H1 (cell line): Measurements from ENCODE around the gene ESR1. TPM values are rescaled to one million over a fixed set of nuclear protein-coding genes. Genes with fewer than 3 reads are reported as not detected.

ENCODE experiments used
- CTCF ChIA-PET: fragments of 300-600 bp; sonication (Branson Sonifier 250); formaldehyde crosslinking; loops from one replicate; lab custom pipeline; 2021; ENCODE audit not compliant: partially characterized antibody; lab: Charles Lee
- POLR2A ChIA-PET: fragments of 300-600 bp; sonication (Branson Sonifier 250); formaldehyde crosslinking; loops from one replicate; lab custom pipeline; 2021; ENCODE audit warnings: inconsistent platforms; ENCODE audit not compliant: partially characterized antibody; lab: Charles Lee
- DNase-seq, 2 experiments: peaks; one replicate each; pipeline versions ENCODE4 v3.0.0 to v3.0.0-alpha.2; 2010 to 2022; ENCODE audit warnings: low spot score in 2 of 2, low read depth in 1 of 2, mixed read lengths in 1 of 2
- FAIRE-seq: peaks from 2 replicates; lab custom pipeline; 2011; peaks lifted over from hg19 to GRCh38; lab: Jason Lieb, UNC
- H2AFZ ChIP-seq: 2 replicates; pipeline ENCODE4 v1.8.1; 2012; ENCODE audit warnings: low read length, inconsistent platforms
- H2AK5ac ChIP-seq: 2 replicates; pipeline ENCODE4 v1.6.1; 2013; ENCODE audit warnings: low read depth, low read length
- H2BK120ac ChIP-seq: replicated peaks from 2 replicates; pipeline ENCODE3; 2013; ENCODE audit warnings: low read depth, low read length, inconsistent platforms
- H2BK12ac ChIP-seq: 2 replicates; pipeline ENCODE4 v1.6.1; 2013; ENCODE audit warnings: low read depth, low read length
- H2BK15ac ChIP-seq: 2 replicates; pipeline ENCODE4 v1.6.1; 2013; ENCODE audit warnings: low read length
- H2BK20ac ChIP-seq: 2 replicates; pipeline ENCODE4 v1.6.1; 2013; ENCODE audit warnings: low read length
- H2BK5ac ChIP-seq: 2 replicates; pipeline ENCODE4 v1.6.1; 2013; ENCODE audit warnings: low read depth, low read length
- H3K14ac ChIP-seq: 2 replicates; pipeline ENCODE4 v1.6.1; 2013; ENCODE audit warnings: inconsistent platforms; ENCODE audit not compliant: insufficient read length
- H3K18ac ChIP-seq: 2 replicates; pipeline ENCODE4 v1.6.1; 2013; ENCODE audit warnings: low read length; ENCODE audit errors: extremely low read depth
- H3K23ac ChIP-seq: 2 replicates; pipeline ENCODE4 v1.6.1; 2013; ENCODE audit warnings: inconsistent platforms; ENCODE audit not compliant: insufficient read length
- H3K23me2 ChIP-seq: 2 replicates; pipeline ENCODE4 v1.6.1; 2013; ENCODE audit warnings: low read depth, low read length
- H3K27ac ChIP-seq: 2 replicates; pipeline ENCODE4 v1.6.1; 2011; ENCODE audit warnings: low read depth, low read length, inconsistent platforms
- H3K27me3 ChIP-seq, 4 experiments: replicated peaks in 1 of 4; 1 replicate in 1 of 4; 2 replicates in 3 of 4; pipeline versions ENCODE4 v1.6.1 to v1.8.1; 2011 to 2013; ENCODE audit warnings: low read length in 3 of 4, mild to moderate bottlenecking in 3 of 4, inconsistent platforms in 2 of 4, mixed read lengths in 2 of 4, moderate library complexity in 1 of 4; ENCODE audit not compliant: control insufficient read depth in 3 of 4, insufficient read depth in 3 of 4; ENCODE audit errors: extremely low read depth in 1 of 4
- H3K36me3 ChIP-seq, 4 experiments: 2 replicates each; pipeline versions ENCODE4 v1.6.1 to v1.8.1; 2011 to 2013; ENCODE audit warnings: mild to moderate bottlenecking in 4 of 4, low read length in 3 of 4, moderate library complexity in 2 of 4, control low read depth in 1 of 4, inconsistent platforms in 1 of 4; ENCODE audit not compliant: insufficient read depth in 4 of 4, control insufficient read depth in 2 of 4
- H3K4ac ChIP-seq: replicated peaks from 2 replicates; pipeline ENCODE3; 2013; ENCODE audit warnings: low read length, low read depth, mixed read lengths, inconsistent platforms; ENCODE audit not compliant: insufficient read length
- H3K4me1 ChIP-seq, 4 experiments: replicated peaks in 1 of 4; 1 replicate in 1 of 4; 2 replicates in 3 of 4; pipeline versions ENCODE4 v1.6.1 to v1.8.1; 2011 to 2013; ENCODE audit warnings: low read length in 3 of 4, inconsistent platforms in 2 of 4, mixed read lengths in 1 of 4; ENCODE audit not compliant: insufficient read depth in 4 of 4, control insufficient read depth in 3 of 4
- H3K4me2 ChIP-seq, 2 experiments: 2 replicates each; pipeline versions ENCODE4 v1.6.1 to v1.8.1; 2011 to 2013; ENCODE audit warnings: low read depth in 2 of 2, low read length in 2 of 2, control low read depth in 1 of 2, inconsistent platforms in 1 of 2, mild to moderate bottlenecking in 1 of 2; ENCODE audit not compliant: insufficient read depth in 1 of 2
- H3K4me3 ChIP-seq, 4 experiments: fragments of 200-600, 300-600 bp in 1 of 4; sonication (generic), shearing (Covaris generic), sonication (Bioruptor Twin) in 1 of 4; 2 replicates each; pipeline versions ENCODE4 v1.5.1 to v1.8.1; 2011 to 2016; ENCODE audit warnings: low read length in 4 of 4, low read depth in 3 of 4, control low read depth in 2 of 4, inconsistent platforms in 2 of 4, mild to moderate bottlenecking in 2 of 4, mixed read lengths in 1 of 4, moderate library complexity in 1 of 4; ENCODE audit not compliant: insufficient read depth in 2 of 4; ENCODE audit errors: extremely low read depth in 1 of 4
- H3K56ac ChIP-seq: replicated peaks from 2 replicates; pipeline ENCODE3; 2013; ENCODE audit warnings: low read depth, mild to moderate bottlenecking, mixed read lengths, low read length, inconsistent platforms; ENCODE audit not compliant: insufficient read length
- H3K79me1 ChIP-seq: 2 replicates; pipeline ENCODE4 v1.6.1; 2013; ENCODE audit warnings: low read depth, low read length, control low read depth
- H3K79me2 ChIP-seq, 2 experiments: 2 replicates each; pipeline versions ENCODE4 v1.6.1 to v1.8.1; 2012 to 2013; ENCODE audit warnings: low read length in 2 of 2, mild to moderate bottlenecking in 2 of 2, inconsistent platforms in 1 of 2; ENCODE audit not compliant: insufficient read depth in 2 of 2, control insufficient read depth in 1 of 2
- H3K9ac ChIP-seq, 4 experiments: replicated peaks in 1 of 4; 1 replicate in 1 of 4; 2 replicates in 3 of 4; pipeline versions ENCODE4 v1.6.1 to v1.8.1; 2011 to 2013; ENCODE audit warnings: low read depth in 3 of 4, low read length in 3 of 4, control low read depth in 2 of 4, mild to moderate bottlenecking in 2 of 4, moderate library complexity in 2 of 4, inconsistent platforms in 1 of 4; ENCODE audit errors: extremely low read depth in 1 of 4
- H3K9me3 ChIP-seq, 2 experiments: 2 replicates each; pipeline versions ENCODE4 v1.6.1 to v1.8.1; 2012 to 2013; ENCODE audit warnings: mild to moderate bottlenecking in 2 of 2, moderate library complexity in 2 of 2, control low read depth in 1 of 2, inconsistent platforms in 1 of 2, low read depth in 1 of 2, low read length in 1 of 2, mixed read lengths in 1 of 2; ENCODE audit not compliant: insufficient read depth in 2 of 2
- H4K20me1 ChIP-seq, 2 experiments: replicated peaks in 1 of 2; 2 replicates each; pipeline versions ENCODE3 to v1.8.1; 2011 to 2013; ENCODE audit warnings: inconsistent platforms in 2 of 2, low read length in 2 of 2, mild to moderate bottlenecking in 1 of 2; ENCODE audit not compliant: insufficient read depth in 2 of 2, control insufficient read depth in 1 of 2
- H4K5ac ChIP-seq: 2 replicates; pipeline ENCODE4 v1.6.1; 2013; ENCODE audit warnings: low read length, low read depth, mixed read lengths, inconsistent platforms; ENCODE audit not compliant: insufficient read length
- H4K8ac ChIP-seq: 2 replicates; pipeline ENCODE4 v1.8.0; 2013; ENCODE audit warnings: mild to moderate bottlenecking, moderate library complexity, low read length, inconsistent platforms; ENCODE audit not compliant: insufficient read depth; ENCODE audit errors: extremely low read depth
- H4K91ac ChIP-seq: replicated peaks from 2 replicates; pipeline ENCODE3; 2013; ENCODE audit warnings: low read length, mixed read lengths, inconsistent platforms; ENCODE audit not compliant: insufficient read length
- CBX8 ChIP-seq: fragments of 300-800, 300-1000 bp; sonication (generic); IDR thresholded peaks from 2 replicates; pipeline ENCODE4 v1.7.1; 2016; ENCODE audit warnings: low read depth, low read length, borderline replicate concordance
- FOSL1 ChIP-seq: IDR thresholded peaks from 2 replicates; pipeline ENCODE4 v1.6.1; 2011; ENCODE audit warnings: mild to moderate bottlenecking, low read depth, low read length, moderate library complexity; ENCODE audit not compliant: insufficient read depth
- HDAC2 ChIP-seq, 2 experiments: fragments of 300-600 bp in 1 of 2; sonication (generic) in 1 of 2; IDR thresholded peaks; 2 replicates each; pipeline ENCODE4 v1.6.1; 2011 to 2012; ENCODE audit warnings: low read depth in 2 of 2, low read length in 2 of 2, mild to moderate bottlenecking in 2 of 2, moderate library complexity in 2 of 2, borderline replicate concordance in 1 of 2, inconsistent platforms in 1 of 2
- MAFK ChIP-seq: IDR thresholded peaks from 2 replicates; pipeline ENCODE4 v1.6.1; 2012; ENCODE audit warnings: low read depth, mild to moderate bottlenecking, improper control_type of control experiment, low read length
- PHF8 ChIP-seq: fragments of 200-600 bp; sonication (generic); conservative IDR thresholded peaks from 2 replicates; pipeline ENCODE4 v1.7.1; 2012; ENCODE audit warnings: low read depth, mild to moderate bottlenecking, inconsistent platforms, low read length, moderate library complexity
- RFX5 ChIP-seq: IDR thresholded peaks from 2 replicates; pipeline ENCODE4 v1.6.1; 2011; ENCODE audit warnings: low read depth, low read length, improper control_type of control experiment, borderline replicate concordance
- SP4 ChIP-seq: IDR thresholded peaks from 2 replicates; pipeline ENCODE4 v1.6.1; 2012; ENCODE audit warnings: low read length, inconsistent platforms
- TCF12 ChIP-seq: IDR thresholded peaks from 2 replicates; pipeline ENCODE4 v1.6.1; 2011; ENCODE audit warnings: low read depth, mild to moderate bottlenecking, low read length
- WGBS, 2 experiments: shearing (Covaris generic) in 1 of 2; methylation state at CpG; one replicate each; pipeline versions ENCODE4 v1.1.6 to v1.1.7; 2013 to 2015; ENCODE audit warnings: low lambda C conversion rate in 2 of 2, mixed read lengths in 2 of 2, inconsistent platforms in 1 of 2, low coverage in 1 of 2, missing lambda C conversion rate in 1 of 2; ENCODE audit not compliant: insufficient replicate concordance in 2 of 2, insufficient coverage in 1 of 2, insufficient read length in 1 of 2; ENCODE audit errors: extremely low coverage in 1 of 2, missing lambda C conversion rate in 1 of 2; 5-methylcytosine and 5-hydroxymethylcytosine counted together
- polyA plus RNA-seq, 7 experiments: library from polyadenylated mRNA; depleted of rRNA in 3 of 7; stranded (reverse) in 5 of 7; unstranded in 2 of 7; fragments of >200 nt in 5 of 7; fragments of 200-250 nt in 2 of 7; gene quantifications; 1 replicate in 5 of 7; 2 replicates in 1 of 7; 4 replicates in 1 of 7; pipeline versions ENCODE4 v1.2.1 to v1.2.3, GENCODE V29; 2011 to 2013; ENCODE audit warnings: missing spikeins in 2 of 7, mixed read lengths in 2 of 7
- total RNA-seq: library from RNA; stranded (reverse); fragmentation: NEBNext Ultra II Directional; extraction: Animal tissue kit (Norgen Biotek cat#: 25700); gene quantifications from 2 replicates; pipeline ENCODE4 v1.2.1, GENCODE V29; 2021
- TF ChIP-seq, protein P1 (sequence below): IDR thresholded peaks from 2 replicates; pipeline ENCODE4 v1.6.1; 2011; ENCODE audit warnings: low read depth, mild to moderate bottlenecking, low read length; ENCODE audit not compliant: insufficient read depth
- TF ChIP-seq, protein P2 (sequence below): IDR thresholded peaks from 2 replicates; pipeline ENCODE4 v1.6.1; 2012; ENCODE audit warnings: inconsistent platforms
- TF ChIP-seq, protein P3 (sequence below): IDR thresholded peaks from 2 replicates; pipeline ENCODE4 v1.6.1; 2012; ENCODE audit warnings: inconsistent platforms

The ESR1 gene
- total and polyA plus RNA-seq, 2 of the 8 experiments (the other 6 are each of a cell fraction or from before 2014, with no cell fraction given) = 0.03 to 0.17 TPM

DNA sequence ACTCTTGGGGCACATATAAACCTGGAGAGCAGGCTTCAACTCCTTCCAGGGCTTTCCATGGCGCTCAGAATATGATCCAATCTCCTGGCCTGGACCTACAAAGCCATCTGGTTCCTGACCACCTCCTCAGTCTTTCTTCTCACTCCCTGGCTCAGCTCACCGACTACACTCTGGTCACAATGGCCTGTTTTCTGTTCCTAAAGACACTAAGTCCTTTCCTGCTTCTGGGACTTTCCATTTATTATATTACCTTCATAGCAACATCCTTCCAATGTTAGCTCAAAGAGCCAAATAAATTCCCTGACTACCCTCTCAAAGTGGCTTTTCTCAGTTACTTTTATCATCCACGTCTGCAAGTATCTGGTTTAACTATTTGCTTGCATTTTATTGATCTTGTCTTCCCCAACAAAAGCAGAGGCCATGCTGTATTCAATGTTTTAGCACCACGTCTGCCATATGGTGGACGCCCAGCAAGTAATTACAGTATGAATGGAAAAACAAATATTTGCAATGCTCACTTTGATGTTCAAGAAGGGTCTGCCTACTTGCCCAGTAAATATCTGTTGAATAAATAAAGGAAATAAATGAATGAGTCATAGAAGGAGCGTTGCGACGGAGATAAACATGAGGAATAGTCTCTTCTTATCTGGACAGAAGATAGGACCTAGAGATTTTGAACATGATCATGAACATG, 328.4 kb downstream of the ESR1 start:
- POLR2A ChIA-PET = no interaction called here
- H3K14ac ChIP-seq = no peak overlapping the region
- DNase-seq (no peak), FAIRE-seq (no peak)
- H4K5ac ChIP-seq = no peak overlapping the region
- H2AFZ ChIP-seq = no peak overlapping the region
- H3K9me3 ChIP-seq = no peaks in the 10 kb centered on the region
- H4K91ac ChIP-seq = no peak overlapping the region
- H3K23ac ChIP-seq = no peak overlapping the region
- CTCF ChIA-PET = interaction anchor here (1.3 to 1.4 kb wide), 2 partner anchors 11 to 25 kb away, joined by 3 to 6 read pairs; no protein-coding TSS in a partner anchor
- no peak overlapping the region for H2AK5ac ChIP-seq
- H3K79me1 ChIP-seq = no peaks in the 10 kb centered on the region
- no peaks in the 10 kb centered on the region for H3K23me2 ChIP-seq
- H4K20me1 ChIP-seq = no peaks in the 10 kb centered on the region
- no peak overlapping the region for H3K27ac ChIP-seq
- H3K18ac ChIP-seq = no peak overlapping the region
- H3K4me1 ChIP-seq = no peaks in the 10 kb centered on the region
- H2BK5ac ChIP-seq = no peak overlapping the region
- H3K56ac ChIP-seq = no peak overlapping the region
- WGBS, 2 experiments = 95% methylated on average over 8 of the region's 8 CpGs; no CpG with 5 or more reads in 1 of the 2 experiments
- no peak overlapping the region for H4K8ac ChIP-seq
- no peak overlapping the region for H3K9ac ChIP-seq
- no peaks in the 10 kb centered on the region for H3K36me3 ChIP-seq
- H2BK120ac ChIP-seq = no peak overlapping the region
- no peak overlapping the region for H3K4me3 ChIP-seq
- no peaks in the 10 kb centered on the region for H3K79me2 ChIP-seq
- no peak overlapping the region for H2BK12ac ChIP-seq
- H3K4me2 ChIP-seq = no peak overlapping the region
- H2BK20ac ChIP-seq = no peak overlapping the region
- no peaks in the 10 kb centered on the region for H3K27me3 ChIP-seq
- H3K4ac ChIP-seq = no peak overlapping the region
- H2BK15ac ChIP-seq = no peak overlapping the region
- TF ChIP-seq, protein P1, sequence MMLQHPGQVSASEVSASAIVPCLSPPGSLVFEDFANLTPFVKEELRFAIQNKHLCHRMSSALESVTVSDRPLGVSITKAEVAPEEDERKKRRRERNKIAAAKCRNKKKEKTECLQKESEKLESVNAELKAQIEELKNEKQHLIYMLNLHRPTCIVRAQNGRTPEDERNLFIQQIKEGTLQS = no peak
- no peak for TF ChIP-seq CBX8
- no peak for TF ChIP-seq HDAC2 (IDR thresholded peaks at IDR 0.05; ENCODE audit: borderline replicate concordance in 1 of 2, low read depth in 2 of 2, low read length in 2 of 2)
- TF ChIP-seq SP4 = no peak
- TF ChIP-seq, protein P2, sequence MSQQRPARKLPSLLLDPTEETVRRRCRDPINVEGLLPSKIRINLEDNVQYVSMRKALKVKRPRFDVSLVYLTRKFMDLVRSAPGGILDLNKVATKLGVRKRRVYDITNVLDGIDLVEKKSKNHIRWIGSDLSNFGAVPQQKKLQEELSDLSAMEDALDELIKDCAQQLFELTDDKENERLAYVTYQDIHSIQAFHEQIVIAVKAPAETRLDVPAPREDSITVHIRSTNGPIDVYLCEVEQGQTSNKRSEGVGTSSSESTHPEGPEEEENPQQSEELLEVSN = no peak
- TF ChIP-seq, protein P3, sequence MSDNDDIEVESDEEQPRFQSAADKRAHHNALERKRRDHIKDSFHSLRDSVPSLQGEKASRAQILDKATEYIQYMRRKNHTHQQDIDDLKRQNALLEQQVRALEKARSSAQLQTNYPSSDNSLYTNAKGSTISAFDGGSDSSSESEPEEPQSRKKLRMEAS = no peak
- TF ChIP-seq RFX5 = no peak
- TF ChIP-seq FOSL1 = no peak
- TF ChIP-seq TCF12 = no peak
- no peak for TF ChIP-seq MAFK
- TF ChIP-seq PHF8 = no peak
